Skeletal muscle satellite cell (primary cell): Measurements from ENCODE around the gene TMPRSS9.

Experiments used
- H3K27me3 ChIP-seq: 2 replicates; pipeline ENCODE4 v1.7.0; 2013; ENCODE audit warnings: low read length; ENCODE audit not compliant: control insufficient read depth, insufficient read depth
- H3K36me3 ChIP-seq: 2 replicates; pipeline ENCODE4 v1.7.0; 2013; ENCODE audit warnings: mild to moderate bottlenecking, control low read depth, low read length; ENCODE audit not compliant: insufficient read depth
- H3K4me1 ChIP-seq: 2 replicates; pipeline ENCODE4 v1.7.0; 2013; ENCODE audit warnings: low read length; ENCODE audit not compliant: control insufficient read depth, insufficient read depth
- H3K4me2 ChIP-seq: 2 replicates; pipeline ENCODE4 v1.7.0; 2013; ENCODE audit warnings: mild to moderate bottlenecking, low read length
- H3K4me3 ChIP-seq: 2 replicates; pipeline ENCODE4 v1.7.0; 2013; ENCODE audit warnings: low read length
- H3K9ac ChIP-seq: 2 replicates; pipeline ENCODE4 v1.7.0; 2013; ENCODE audit warnings: mild to moderate bottlenecking, low read depth, low read length, moderate library complexity
- H3K9me3 ChIP-seq: replicated peaks from 2 replicates; pipeline ENCODE4 v1.7.0; 2013; ENCODE audit warnings: mild to moderate bottlenecking, control low read depth, low read length

Gene TMPRSS9

DNA sequence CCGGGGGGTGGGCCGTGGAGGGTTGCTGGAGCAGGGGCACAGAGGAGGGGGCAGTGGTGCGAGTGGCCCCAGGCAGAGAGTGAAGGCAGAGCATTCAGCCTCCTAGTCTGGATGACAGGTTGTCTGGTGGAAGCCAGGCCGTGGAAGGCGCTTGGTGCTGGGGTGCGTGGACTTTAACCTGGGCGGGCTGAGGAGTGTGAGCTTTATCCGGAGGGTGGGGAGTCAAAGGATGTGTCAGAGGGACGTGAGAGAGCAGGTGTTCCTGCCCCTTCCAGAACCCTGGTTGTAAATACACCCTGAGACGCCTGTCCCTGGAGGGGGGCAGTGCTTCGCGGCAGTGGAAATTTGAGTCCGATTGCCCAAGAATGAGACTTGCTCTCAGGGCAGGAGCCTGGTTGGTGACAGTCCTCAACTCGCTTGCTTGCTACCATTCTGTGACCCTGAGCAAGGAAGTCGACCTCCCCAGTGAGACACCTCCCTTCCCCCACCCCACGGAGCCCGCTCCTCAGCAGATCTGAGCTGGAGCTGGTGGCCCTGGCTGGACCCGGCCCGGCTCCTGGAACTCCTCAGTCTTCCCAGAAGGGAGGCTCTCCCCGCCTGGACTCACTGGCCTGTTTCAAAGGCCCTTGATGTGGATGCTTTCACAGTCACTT lies 29.3 kb upstream of the TMPRSS9 start:
- peaks cover 29% of the 10 kb centered on the region for H3K4me1 ChIP-seq
- H3K4me3 ChIP-seq = no peak overlapping the region
- H3K9ac ChIP-seq = no peak overlapping the region
- peaks cover 13% of the 10 kb centered on the region for H3K36me3 ChIP-seq
- peak overlapping the region; percentile 19 for H3K4me2 ChIP-seq
- no peaks in the 10 kb centered on the region for H3K9me3 ChIP-seq
- H3K27me3 ChIP-seq = no peaks in the 10 kb centered on the region

DNA sequence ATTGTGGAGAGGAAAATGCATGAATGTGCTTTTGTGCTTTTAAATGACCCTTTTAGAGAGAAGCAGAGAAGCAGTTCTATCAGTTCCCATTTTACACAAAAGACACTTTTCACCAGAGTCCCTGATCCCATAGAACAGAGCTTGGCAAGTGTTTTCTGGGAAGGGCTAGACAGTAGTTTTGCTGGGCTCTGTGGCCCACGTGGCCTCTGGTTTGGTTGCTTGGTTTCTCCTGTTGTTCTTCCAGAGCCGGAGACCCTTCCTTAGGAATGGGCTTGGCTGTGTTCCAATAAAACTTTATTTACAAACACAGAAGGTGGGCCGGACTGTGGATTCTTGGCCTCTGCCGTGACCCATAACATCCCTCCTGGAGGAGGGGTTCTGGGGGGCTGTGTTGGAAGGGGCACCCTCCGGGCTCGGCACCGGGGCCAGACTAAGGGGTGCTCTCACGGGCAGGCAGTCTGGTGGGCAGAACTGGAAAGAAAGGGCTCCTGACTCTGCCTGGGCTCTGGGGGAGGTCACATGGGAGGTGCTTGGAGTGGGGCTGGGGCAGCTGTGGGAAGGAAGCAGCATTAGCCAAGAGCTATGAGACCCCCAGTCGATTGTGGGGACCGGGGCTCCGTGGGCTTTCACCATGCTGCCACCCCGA lies 28.3 kb upstream of the TMPRSS9 start:
- Histone ChIP-seq H3K9me3 (no peaks in the 10 kb centered on the region), H3K27me3 (no peaks in the 10 kb centered on the region), H3K9ac (no peak overlapping the region), H3K36me3 (peaks cover 7% of the 10 kb centered on the region), H3K4me1 (peaks cover 28% of the 10 kb centered on the region), H3K4me2 (no peak overlapping the region), H3K4me3 (no peak overlapping the region)

DNA sequence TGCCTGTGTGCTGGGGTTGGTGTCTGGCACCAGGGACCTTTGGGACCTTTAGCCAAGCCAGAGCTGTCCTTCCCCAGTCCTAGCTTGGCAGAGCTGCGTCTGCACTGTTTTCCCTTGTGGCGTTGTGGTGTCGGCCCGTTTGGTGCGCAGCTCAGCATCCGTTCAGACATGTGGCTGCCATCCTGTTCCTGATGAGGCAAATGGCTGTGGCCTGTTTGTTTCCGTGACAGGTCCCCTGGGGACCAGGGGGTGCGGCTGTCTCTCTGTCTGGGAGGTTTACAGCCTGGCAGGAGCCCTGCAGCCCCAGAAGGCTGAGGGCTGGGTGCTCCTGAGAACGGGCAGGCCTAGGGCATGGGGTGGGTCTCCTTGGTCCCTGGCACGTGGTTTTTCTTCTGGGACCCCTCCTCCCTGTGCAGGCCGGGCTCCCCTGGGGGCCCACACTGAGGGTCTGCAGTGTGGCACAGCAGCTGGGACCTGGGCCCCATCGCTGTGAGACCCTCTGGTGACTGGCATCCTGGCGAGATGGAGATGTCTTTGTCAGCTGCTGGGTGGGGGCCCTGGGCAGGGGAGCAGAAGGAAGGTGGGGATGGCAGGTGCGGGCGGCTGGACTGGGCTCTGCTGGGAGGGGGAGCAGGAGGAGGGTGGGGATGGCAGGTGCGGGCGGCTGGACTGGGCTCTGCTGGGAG lies 27.6 kb upstream of the TMPRSS9 start:
- Histone ChIP-seq H3K36me3 (peaks cover 4% of the 10 kb centered on the region), H3K4me2 (no peak overlapping the region), H3K9ac (no peak overlapping the region), H3K4me1 (peaks cover 20% of the 10 kb centered on the region), H3K27me3 (no peaks in the 10 kb centered on the region), H3K4me3 (no peak overlapping the region), H3K9me3 (no peaks in the 10 kb centered on the region)

DNA sequence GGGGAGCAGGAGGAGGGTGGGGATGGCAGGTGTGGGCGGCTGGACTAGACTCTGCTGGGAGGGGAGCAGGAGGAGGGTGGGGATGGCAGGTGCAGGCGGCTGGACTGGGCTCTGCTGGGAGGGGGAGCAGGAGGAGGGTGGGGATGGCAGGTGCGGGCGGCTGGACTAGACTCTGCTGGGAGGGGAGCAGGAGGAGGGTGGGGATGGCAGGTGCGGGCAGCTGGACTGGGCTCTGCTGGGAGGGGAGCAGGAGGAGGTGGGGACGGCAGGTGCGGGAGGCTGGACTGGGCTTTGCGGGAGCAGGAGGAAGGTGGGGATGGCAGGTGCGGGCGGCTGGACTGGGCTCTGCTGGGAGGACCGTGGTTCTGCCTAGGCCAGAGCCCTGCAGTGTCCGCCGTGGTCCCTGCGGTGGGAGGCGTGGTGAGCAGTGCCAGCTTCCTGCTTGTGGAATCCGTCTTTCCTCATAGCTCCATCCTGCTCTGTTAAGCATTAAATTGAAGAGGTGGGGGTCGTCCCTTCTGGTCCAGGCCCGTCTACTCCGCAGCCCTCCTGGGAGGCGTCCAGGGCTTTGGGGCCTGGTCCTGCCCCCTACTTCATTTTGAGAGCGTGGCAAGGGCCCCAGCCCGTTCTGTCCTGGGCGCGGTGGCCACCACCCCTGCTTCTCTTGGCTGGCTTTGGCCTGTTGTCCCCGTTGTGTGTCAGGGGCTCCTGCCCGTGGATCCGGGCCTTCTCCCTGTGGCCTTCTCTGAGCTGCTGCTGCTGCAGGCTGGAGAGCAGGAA lies 26.8 kb upstream of the TMPRSS9 start:
- H3K36me3 ChIP-seq = peaks cover 4% of the 10 kb centered on the region
- H3K4me1 ChIP-seq = peaks cover 19% of the 10 kb centered on the region
- H3K9me3 ChIP-seq = no peaks in the 10 kb centered on the region
- no peak overlapping the region for H3K4me2 ChIP-seq
- no peak overlapping the region for H3K9ac ChIP-seq
- no peak overlapping the region for H3K4me3 ChIP-seq
- H3K27me3 ChIP-seq = no peaks in the 10 kb centered on the region

DNA sequence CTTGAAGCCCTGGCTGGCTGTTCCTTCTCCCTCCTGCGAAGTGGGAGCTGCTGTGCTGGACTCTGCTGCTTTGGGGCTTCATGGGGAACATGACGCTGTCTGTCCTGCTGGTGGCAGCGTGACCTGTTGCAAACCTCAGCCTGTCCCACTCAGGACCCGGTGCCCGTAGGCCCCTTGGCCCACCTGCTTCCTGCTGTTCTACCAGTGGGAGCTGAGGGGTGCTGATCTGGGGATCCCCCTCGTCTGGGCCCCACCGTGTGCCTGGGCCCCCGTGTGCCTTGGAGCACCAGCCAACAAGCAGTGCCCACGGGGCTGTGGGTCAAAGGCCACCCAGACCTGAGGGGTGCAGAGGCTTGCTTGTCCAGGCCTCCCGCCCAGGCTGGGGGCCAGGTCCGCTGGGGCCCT lies 26.3 kb upstream of the TMPRSS9 start:
- no peak overlapping the region for H3K4me3 ChIP-seq
- H3K9me3 ChIP-seq = no peaks in the 10 kb centered on the region
- H3K9ac ChIP-seq = no peak overlapping the region
- peaks cover 4% of the 10 kb centered on the region for H3K36me3 ChIP-seq
- no peak overlapping the region for H3K4me2 ChIP-seq
- peaks cover 19% of the 10 kb centered on the region for H3K4me1 ChIP-seq
- no peaks in the 10 kb centered on the region for H3K27me3 ChIP-seq

DNA sequence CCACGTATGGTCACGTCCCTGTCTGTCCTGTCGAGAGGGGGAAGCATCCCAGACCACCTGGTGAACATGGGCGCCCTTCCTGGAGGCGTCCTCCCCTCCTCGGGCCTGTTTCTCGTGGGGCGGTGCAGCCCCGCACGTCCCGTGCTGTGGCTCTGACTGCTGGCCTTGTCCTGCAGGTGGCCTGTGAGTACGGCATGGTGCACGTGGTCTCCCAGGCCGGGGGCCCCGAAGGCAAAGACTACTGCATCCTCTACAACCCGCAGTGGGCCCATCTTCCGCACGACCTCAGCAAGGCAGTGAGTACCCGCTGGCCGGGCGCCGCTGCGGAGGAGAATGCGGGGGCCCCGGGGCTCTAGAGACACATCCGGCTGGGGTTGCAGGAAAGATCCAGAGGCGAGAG lies 25.6 kb upstream of the TMPRSS9 start:
- H3K36me3 ChIP-seq = peaks cover 4% of the 10 kb centered on the region
- H3K4me3 ChIP-seq = no peak overlapping the region
- H3K4me2 ChIP-seq = no peak overlapping the region
- H3K27me3 ChIP-seq = no peaks in the 10 kb centered on the region
- H3K9ac ChIP-seq = no peak overlapping the region
- H3K4me1 ChIP-seq = peaks cover 14% of the 10 kb centered on the region
- H3K9me3 ChIP-seq = no peaks in the 10 kb centered on the region

DNA sequence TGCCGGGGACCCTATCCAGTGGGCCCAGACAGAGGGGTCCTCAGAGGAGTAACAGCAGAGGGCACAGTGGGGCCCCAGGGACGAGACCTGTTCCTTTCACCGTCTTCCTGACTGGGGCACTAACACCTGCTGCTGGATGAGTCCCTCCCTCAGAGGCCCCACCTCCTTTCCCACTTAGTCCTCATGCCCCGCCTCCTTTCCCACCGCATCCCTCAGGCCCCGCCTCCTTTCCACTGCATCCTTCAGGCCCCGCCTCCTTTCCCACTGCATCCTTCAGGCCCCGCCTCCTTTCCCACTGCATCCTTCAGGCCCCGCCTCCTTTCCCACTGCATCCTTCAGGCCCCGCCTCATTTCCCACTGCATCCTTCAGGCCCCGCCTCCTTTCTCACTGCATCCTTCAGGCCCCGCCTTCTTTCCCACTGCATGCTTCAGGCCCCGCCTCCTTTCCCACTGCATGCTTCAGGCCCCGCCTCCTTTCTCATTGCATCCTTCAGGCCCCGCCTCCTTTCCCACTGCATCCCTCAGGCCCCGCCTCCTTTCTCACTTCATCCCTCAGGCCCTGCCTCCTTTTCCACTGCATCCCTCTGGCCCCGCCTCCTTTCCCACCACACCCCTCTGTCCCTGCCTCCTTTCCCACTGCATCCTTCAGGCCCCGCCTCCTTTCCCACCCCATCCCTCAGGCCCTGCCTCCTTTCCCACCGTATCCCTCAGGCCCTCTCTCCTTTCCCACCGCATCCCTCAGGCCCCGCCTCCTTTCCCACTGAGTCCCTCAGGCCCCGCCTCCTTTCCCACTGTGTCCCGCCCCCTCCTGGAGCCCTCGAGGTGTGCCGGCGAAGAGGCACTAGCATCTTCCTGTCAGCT lies 24.8 kb upstream of the TMPRSS9 start:
- no peak overlapping the region for H3K9ac ChIP-seq
- H3K4me1 ChIP-seq = peaks cover 9% of the 10 kb centered on the region
- H3K36me3 ChIP-seq = peaks cover 8% of the 10 kb centered on the region
- H3K27me3 ChIP-seq = no peaks in the 10 kb centered on the region
- no peaks in the 10 kb centered on the region for H3K9me3 ChIP-seq
- no peak overlapping the region for H3K4me2 ChIP-seq
- H3K4me3 ChIP-seq = no peak overlapping the region

DNA sequence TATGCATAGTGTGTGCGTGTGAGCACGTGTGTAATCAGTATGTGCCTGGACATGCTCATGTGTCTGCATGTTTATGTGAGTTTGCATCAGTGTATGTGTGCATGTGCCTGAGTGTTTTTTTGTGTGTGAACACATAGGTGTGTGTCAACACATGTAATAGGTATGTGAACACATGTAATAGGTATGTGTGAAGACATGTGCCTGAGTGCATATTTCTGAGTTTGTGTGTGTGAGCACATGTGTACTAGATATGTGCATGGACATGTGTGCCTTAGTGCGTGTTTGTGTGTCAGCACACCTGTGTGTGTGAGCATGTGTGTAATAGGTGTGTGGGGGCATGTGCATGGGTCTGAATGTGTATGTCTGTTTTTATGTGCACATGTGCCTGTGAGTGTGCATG lies 24.2 kb upstream of the TMPRSS9 start:
- Histone ChIP-seq H3K4me3 (no peak overlapping the region), H3K9ac (no peak overlapping the region), H3K36me3 (peaks cover 8% of the 10 kb centered on the region), H3K9me3 (no peaks in the 10 kb centered on the region), H3K4me2 (no peak overlapping the region), H3K4me1 (peaks cover 4% of the 10 kb centered on the region), H3K27me3 (no peaks in the 10 kb centered on the region)

DNA sequence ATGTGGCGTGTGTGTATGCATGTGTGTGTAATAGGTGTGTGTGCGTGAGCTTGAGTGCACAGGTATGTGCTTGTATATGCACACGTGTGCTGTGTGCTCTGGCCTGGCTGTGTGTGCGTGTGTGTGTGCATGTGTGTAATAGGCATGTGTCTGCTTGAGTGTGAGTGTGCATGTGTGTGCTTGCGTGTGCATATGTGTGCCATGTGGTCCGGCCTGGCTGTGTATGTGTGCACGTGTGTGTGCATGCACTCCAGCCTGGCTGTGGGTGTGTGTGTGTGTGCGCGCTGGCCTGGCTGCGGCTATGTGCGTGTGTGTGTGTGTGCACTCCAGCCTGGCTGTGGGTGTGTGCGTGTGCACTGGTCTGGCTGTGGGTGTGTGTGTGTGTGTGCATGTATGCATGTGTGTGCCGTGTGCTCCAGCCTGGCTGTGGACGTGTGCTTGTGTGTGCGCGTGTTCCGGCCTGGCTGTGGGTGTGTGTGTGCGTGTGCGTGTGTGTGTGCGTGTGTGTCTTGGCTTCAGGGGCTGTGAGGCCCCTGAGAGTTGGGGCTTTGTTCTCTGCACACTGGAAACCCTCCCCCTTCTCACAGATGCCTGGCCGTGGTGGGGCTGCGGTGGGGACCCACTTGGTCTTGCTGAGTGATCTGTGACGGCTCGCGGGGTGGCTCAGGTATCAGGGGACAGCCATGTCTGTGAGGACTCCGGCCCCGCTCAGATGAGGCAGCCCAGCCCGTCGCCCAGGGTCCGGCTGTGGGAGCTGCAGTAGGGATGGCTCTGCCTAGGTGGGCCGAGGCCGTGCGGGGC lies 23.3 kb upstream of the TMPRSS9 start:
- Histone ChIP-seq H3K27me3 (no peaks in the 10 kb centered on the region), H3K4me3 (no peak overlapping the region), H3K36me3 (peaks cover 8% of the 10 kb centered on the region), H3K4me1 (peaks cover 3% of the 10 kb centered on the region), H3K9ac (no peak overlapping the region), H3K4me2 (no peak overlapping the region), H3K9me3 (no peaks in the 10 kb centered on the region)

DNA sequence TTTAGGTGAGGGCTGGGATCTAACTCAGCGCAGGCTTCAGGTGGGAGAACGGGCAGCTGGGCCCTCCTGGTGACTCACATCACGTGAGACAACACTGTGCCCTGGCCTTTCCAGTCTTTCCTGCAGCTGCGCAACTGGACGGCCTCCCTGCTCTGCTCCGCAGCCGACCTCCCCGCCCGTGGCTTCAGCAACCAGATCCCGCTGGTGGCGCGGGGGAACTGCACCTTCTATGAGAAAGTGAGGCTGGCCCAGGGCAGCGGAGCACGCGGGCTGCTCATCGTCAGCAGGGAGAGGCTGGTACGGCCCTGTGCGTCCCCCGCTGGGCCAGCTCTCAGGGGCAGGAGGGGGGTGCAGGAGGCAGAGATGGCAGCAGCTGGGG lies 22.7 kb upstream of the TMPRSS9 start:
- H3K9ac ChIP-seq = peak overlapping the region; percentile 16
- no peak overlapping the region for H3K4me3 ChIP-seq
- peak overlapping the region; percentile 14 for H3K4me2 ChIP-seq
- H3K9me3 ChIP-seq = no peaks in the 10 kb centered on the region
- H3K36me3 ChIP-seq = peaks cover 8% of the 10 kb centered on the region
- H3K27me3 ChIP-seq = no peaks in the 10 kb centered on the region
- H3K4me1 ChIP-seq = peaks cover 3% of the 10 kb centered on the region
